ENCODE results near the gene ASPSCR1.

- TF ChIP-seq POLR2A (IDR thresholded peaks at IDR 0.05) (no peak), POLR2AphosphoS5 (IDR thresholded peaks at IDR 0.05) (no peak)
These were observed 26.9 kb upstream of the ASPSCR1 start for GRCh38 chr17:81950501-81950900.

Measured in stomach (tissue), 4 donors.